ENCODE measurements around the gene LRRC34. TPM values are rescaled to one million over a fixed set of nuclear protein-coding genes. Genes with fewer than 3 reads are reported as not detected.
A peak's percentile ranks its signal among the peaks of the same experiment; 100 is the strongest.

Gene LRRC34
- total RNA-seq (2014; rRNA removed; shearing (Covaris generic)): not detected in 2 replicates
- polyA plus RNA-seq (2015; cell fraction: cytosol; rRNA removed): 0.12 TPM in 1 of 2 replicates, not detected in the other
- 0.06 and 0.14 TPM in 2 replicates for polyA plus RNA-seq (2015; cell fraction: nucleus; rRNA removed)

DNA sequence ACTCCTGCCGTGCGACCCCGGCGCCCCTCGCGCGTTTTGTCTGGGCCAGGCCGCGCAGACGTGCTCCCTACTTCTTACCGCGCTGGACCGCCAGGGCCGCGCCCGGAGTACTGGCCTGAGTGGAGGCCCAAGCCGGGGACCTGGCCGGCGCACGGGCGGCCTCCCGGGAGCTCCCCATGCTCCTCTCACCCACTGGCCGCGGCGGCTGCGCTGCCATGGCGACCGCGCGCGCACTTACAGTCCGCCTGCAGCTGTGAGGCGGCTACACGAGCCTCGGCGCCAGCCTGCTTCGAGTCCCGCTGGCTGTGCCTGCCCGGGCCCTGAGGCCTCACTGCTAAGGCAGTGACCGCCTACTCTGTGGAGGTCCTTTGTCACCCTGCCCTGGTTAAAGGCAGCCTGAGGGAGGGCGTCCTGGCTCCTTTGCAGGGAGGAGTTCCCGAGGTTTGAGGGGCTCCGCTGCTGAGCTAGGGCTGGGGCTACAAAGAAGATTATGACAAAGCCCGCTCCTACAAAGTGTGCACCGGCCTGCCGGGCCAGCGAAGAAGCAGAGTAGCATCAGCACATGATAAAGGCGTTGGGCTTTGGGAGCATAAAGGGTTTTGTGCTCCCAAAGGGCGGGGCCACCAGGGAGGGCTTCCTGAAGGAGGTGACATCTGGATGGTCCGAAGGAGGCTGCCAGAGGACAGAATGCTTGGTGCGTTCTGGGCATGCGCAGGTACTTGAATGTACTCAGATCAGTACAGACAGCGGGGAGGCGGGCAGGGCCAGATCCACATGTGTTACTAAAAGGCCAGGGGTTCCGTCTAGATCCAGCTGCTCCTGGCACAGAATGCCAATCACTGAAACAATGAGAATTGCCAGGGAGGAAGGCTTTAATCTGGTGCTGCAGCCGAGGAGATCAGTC is at the start of gene LRRC34, which contains the start of gene LRRIQ4:
LRRC34 (minus strand) TSS at position 573 of the 904 bp plus-strand sequence; CDS start at position 217, 356 bp downstream.
LRRIQ4 (plus strand) TSS at position 539 of the 904 bp plus-strand sequence. CDS start 9,052 bp downstream, outside the sequence.
- DNase-seq (ENCODE audit: low read depth): no peak

DNA sequence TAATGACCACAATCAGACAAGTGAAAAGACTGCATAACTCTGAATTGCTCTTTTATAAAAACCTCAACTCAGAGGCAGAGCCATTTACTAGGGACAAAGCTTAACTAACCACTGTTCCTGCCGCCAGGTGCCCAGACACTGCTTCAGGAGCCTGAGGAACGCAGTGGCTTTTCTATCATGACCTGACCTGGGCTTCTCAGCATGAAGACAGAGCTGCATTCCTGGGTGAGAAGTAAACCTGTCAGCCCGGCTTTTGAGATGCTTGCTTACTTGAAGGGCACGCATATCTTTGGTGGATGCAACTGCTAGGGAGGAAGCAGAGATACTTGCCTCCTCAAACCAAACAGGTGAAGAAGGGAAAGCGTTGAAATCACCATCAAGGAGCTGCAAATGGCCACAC is 49.2 kb upstream of the LRRC34 start:
- no peak for DNase-seq (ENCODE audit: low read depth)

DNA sequence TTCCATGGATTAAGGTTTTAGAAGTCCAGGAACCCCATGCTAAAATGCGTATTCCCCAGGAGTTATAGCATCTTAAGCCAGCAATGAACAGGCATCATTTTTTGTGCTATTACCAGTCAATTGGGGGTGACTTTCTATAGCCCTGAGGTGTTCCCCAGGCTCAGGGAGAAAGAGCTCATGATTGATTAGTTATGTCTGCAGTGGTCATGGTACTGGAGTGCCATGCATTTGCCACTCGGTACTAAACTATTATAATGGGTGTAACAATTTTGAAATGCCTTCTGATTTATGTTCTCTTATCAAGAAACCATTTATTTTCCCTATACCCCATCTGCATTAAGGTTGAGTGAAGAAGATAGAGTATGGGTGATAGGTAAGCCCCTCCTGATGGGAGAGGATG is 45.1 kb upstream of the LRRC34 start:
- DNase-seq (ENCODE audit: low read depth): no peak

GRCh38 chr3:169855514-169855913 is 42.8 kb upstream of the LRRC34 start:
- DNase-seq (ENCODE audit: low read depth): no peak

DNA sequence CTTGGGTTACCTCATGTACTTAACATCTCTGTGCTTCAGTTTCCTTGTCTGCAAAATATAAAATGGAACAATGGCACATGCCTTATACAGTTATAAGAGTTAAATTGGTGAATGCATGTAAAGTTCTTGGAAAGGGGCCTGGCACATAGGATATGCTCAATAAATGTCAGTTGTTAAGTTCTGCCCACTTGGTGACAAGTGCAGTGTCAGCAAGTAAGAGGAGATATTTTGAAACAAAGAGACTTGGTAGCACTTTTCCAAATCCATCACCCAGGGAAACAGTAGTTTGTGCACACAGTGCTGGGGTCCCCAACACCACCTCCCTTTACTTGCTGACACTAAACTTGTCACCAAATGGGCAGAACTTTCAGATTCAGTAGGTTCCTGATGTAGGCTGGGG is 37.9 kb upstream of the LRRC34 start:
- no peak for DNase-seq (ENCODE audit: low read depth)

DNA sequence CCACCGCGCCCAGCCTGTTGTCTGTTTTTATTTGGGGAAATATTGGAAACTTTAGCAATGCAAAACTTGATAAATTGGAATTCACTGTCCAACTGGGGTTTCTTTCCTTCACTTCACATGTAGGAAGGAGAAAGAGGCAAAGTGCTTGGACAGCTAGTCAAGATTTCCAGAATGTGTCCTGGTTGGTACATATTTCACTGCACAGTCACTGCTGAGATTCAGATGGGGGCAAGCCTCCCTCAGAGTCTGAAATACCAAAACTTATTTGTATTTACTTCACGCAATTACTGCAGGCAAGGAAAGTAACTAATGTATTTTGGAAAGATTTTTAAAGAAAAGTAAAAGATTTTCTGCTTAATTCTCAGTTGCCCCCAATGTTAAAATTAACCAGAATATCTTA is 36.0 kb upstream of the LRRC34 start:
- no peak for DNase-seq (ENCODE audit: low read depth)

DNA sequence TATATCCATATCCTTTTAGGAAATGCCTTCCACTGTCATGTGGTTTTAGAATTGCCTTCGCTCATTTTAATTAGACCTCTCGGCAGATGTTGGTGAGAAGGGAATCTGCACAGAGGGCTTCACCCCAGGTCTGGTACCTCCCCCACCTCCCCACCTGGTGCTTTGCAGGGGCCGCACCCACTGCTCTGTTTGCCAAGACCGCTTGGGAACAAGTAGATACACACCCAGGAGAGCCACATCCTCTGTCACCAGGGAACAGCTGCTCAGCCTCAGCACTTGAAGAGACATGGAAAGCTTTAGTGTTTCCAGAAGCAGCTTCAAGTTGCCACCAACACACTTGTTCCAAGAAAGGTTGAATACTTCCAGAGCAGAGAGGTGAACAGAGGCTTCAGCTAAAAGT is 35.2 kb upstream of the LRRC34 start:
- DNase-seq (ENCODE audit: low read depth): no peak

DNA sequence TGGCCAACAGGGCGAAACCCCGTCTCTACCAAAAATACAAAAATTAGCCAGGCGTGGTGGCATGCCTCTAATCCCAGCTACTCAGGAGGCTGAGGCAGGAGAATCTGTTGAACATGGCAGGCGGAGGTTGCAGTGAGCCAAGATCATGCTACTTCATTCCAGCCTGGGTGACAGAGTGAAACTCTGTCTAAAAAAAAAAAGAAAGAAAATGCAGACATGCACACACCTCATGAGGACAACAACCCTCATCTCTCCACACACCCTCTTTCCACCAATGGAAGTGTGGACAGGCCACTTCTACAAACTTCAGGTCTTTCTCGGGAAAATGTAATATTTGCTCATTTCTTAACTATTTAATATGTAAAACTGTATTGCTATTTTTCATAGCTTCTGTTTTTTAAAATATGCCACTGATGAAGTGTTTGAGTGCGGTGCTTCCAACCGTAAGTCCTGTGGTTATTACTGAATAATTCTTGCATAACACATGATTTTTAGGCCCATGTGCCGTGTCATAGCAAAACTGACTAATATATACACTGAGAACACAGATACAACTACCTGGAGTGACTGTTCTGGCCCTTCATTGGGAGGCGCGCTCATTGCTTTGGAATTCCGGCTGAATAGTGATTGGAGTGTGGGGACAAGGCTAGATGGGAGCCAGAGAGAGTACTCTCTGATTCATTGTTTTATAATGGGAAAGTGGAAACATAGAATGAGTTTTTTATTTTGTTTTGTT is 33.9 kb upstream of the LRRC34 start:
- DNase-seq (ENCODE audit: low read depth): peak; percentile 88

GRCh38 chr3:169842960-169843359 is 30.3 kb upstream of the LRRC34 start:
- DNase-seq (ENCODE audit: low read depth): no peak

- DNase-seq (ENCODE audit: low read depth): no peak
Measured at GRCh38 chr3:169841171-169841570, 28.5 kb upstream of the LRRC34 start.

DNA sequence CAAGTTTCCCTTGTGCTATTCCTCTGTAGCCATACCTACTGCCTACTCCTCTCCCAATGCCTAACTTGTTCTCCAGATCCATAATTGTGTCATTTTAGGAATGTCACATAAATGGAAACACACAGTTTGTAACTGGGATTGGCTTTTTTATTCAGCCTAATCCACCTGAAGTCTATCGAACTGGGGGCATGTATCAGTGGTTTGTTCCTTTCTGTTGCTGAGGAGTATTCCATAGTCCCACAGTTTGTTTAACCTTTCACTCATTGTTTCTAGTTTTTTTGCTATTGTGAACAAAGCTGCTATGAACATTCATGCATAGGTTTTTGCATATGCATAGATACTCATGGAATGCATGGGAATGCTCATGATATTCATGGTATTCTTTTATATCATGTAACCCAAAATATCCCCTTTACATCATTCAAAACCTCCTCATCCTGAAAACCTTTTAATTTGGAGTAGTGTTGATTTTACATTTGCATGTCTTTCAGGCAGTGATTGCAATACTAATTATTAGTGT is 25.9 kb upstream of the LRRC34 start:
- DNase-seq (ENCODE audit: low read depth): no peak

GRCh38 chr3:169836942-169837275 is 24.2 kb upstream of the LRRC34 start:
- no peak for DNase-seq (ENCODE audit: low read depth)

DNA sequence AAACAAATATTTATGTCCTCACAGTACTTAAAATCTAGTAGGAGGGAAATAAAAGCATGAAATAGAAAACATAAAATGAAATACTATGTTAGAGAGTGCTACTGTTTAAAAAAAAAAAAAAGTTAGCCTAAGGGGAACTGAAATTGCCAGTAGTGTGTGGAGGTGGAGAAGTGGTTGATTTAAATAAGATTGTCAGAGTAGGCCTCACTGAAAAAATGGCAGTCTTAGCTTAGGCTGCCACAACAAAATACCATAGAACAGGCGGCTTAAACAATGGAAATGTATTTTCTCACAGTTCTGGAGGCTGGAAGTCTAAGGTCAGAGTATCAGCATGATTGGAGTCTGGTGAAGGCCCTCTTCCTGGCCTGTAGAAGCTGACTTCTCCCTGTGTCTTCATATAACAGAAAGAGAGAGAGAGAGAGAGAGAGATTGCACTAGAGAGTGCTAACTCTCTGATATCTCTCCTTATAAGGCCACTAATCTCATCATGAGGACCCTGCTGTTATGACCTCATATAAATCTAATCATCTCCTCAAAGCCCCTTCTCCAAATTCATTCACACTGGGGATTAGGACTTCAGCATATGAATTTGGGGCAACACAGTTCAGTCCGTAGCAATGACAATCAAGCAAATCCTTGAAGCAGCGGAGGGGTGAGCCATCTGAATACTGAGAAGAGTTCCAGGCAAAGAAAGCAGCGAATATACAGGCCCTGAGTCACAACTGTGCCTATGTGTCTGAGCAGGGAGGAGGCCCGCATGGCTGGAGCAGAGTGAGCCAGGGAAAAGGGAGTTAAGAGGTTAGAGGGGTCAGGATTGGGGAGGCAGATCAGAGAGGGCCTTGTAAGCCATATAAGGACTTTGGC is 23.6 kb upstream of the LRRC34 start:
- peak; percentile 31 for DNase-seq (ENCODE audit: low read depth)

DNA sequence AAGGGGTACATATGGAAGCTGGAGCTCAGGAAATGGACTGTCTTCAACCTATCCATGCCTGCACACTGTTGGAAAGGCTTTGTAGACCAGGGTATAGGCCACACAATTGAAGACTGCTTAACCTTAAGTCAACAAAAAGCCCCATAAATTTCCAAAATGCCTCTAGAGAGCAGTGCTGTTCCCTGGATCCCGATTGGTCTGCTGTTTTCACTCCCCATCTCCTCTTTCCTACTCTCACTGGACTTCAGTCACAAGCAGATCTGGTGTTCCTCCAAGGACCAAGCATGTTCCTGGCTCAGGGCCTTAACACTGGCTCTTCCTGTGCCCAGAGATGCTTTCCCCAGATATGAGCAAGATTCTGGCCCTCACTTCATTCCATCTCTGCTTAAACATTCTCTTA is 22.8 kb upstream of the LRRC34 start:
- DNase-seq (ENCODE audit: low read depth): no peak

DNA sequence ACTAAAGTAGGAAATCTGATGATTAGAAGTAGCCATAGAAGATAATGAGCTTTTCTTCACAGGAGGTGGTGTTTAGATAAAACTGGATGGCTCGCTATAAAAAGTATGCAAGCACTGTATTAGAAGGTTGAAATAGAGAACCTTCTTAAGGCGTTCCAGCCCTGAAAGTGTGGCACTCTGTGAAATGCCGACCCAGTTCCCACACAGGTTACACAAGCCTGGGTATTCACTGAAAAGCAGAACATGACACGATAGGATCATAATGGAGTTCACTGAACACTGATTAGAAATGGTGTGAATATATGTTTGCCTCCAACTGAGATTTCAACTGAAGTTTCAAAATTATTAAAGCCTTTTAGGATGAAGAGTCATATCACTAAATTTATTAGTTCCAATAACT is 15.0 kb upstream of the LRRC34 start:
- no peak for DNase-seq (ENCODE audit: low read depth)

- DNase-seq (ENCODE audit: low read depth): no peak
Measured at GRCh38 chr3:169825316-169825715, 12.6 kb upstream of the LRRC34 start.

DNA sequence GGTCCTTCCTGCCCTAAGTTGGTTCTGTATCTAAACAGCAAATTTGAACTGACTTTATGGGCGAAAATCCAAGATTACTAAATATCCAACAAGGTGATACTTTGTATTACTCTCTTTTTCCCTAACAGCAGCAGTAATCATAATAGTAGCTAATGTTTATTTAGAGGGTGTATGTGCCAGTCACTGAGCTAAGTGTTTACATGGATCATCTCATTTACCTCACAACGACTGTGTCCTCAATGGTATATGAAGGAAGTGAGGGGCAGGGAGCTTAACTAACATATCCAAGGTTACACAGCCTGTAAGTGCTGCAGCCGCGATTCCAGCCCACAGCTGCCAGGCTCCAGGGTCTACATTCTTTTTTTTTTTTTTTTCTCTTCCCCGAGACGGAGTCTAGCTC is 10.3 kb upstream of the LRRC34 start:
- no peak for DNase-seq (ENCODE audit: low read depth)

DNA sequence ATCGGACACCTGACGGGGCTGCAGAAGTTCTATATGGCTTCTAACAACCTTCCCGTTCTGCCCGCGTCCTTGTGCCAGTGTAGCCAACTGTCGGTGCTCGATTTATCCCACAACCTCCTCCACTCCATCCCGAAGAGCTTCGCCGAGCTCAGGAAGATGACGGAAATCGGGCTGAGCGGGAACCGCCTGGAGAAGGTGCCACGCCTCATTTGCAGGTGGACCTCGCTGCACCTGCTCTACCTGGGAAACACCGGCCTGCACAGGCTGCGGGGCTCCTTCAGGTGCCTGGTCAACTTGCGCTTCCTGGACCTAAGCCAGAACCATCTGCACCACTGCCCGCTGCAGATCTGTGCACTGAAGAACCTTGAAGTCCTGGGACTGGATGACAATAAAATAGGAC is 9.8 kb upstream of the LRRC34 start:
- DNase-seq (ENCODE audit: low read depth): no peak

- DNase-seq (ENCODE audit: low read depth): no peak
Measured at GRCh38 chr3:169822091-169822490, 9.4 kb upstream of the LRRC34 start.

DNA sequence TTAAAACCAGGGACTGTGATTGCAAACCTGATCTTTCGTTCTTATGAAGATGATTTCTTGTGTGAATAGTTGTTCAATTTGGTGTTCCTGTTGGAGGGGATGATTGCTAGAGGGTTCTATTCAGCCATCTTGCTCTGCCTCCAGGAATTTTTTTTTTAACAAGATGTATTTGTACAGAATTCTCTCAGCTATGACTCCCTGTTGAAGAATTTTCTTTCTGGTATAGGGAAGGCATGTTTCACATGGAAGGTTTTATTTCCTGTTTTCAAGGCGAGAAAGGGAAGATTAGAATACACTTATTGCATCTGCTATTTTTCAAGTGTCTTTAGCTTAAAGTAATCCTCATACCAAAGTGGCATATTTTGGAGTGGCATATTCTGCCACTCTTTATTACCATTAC is 5.6 kb upstream of the LRRC34 start:
- DNase-seq (ENCODE audit: low read depth): peak; percentile 38

GRCh38 chr3:169815590-169816150 is 3.0 kb upstream of the LRRC34 start:
- DNase-seq (ENCODE audit: low read depth): no peak
